GM23338 (cell line): Measurements from ENCODE around the gene FAM131B. TPM values are rescaled to one million over a fixed set of nuclear protein-coding genes. Genes with fewer than 3 reads are reported as not detected.

ENCODE experiments used
- ATAC-seq: fragments of 200-7000 bp; cut with Tn5 transposase; 3 replicates; pipeline ENCODE4 v1.9.1; 2020
- DNase-seq: peaks from one replicate; pipeline ENCODE4 v3.0.0-alpha.2; 2015; ENCODE audit warnings: low spot score
- H2AFZ ChIP-seq: fragments of 200-600 bp; sonication (generic); 2 replicates; pipeline ENCODE4 v1.8.0; 2016; ENCODE audit warnings: antibody characterized with exemption, mild to moderate bottlenecking, moderate library complexity
- H3F3A ChIP-seq: fragments of 200-600 bp; sonication (generic); replicated peaks from 2 replicates; pipeline ENCODE4 v1.8.0; 2017; ENCODE audit warnings: antibody characterized with exemption, mixed run types, low read depth
- H3K27ac ChIP-seq: fragments of 200-600 bp; sonication (generic); 2 replicates; pipeline ENCODE4 v1.6.1; 2016; ENCODE audit warnings: low read depth
- H3K27me3 ChIP-seq: fragments of 200-600 bp; sonication (generic); 2 replicates; pipeline ENCODE4 v1.8.0; 2016; ENCODE audit warnings: mild to moderate bottlenecking, mixed run types, moderate library complexity; ENCODE audit not compliant: insufficient read depth
- H3K36me3 ChIP-seq: fragments of 200-600 bp; sonication (generic); 2 replicates; pipeline ENCODE4 v1.8.0; 2016; ENCODE audit warnings: mild to moderate bottlenecking; ENCODE audit not compliant: insufficient read depth
- H3K4me1 ChIP-seq: fragments of 200-600 bp; sonication (generic); 2 replicates; pipeline ENCODE4 v1.8.0; 2016; ENCODE audit warnings: mild to moderate bottlenecking, moderate library complexity; ENCODE audit not compliant: insufficient read depth
- H3K4me2 ChIP-seq: fragments of 200-600 bp; sonication (generic); 2 replicates; pipeline ENCODE4 v1.7.1; 2017; ENCODE audit warnings: mixed run types
- H3K4me3 ChIP-seq: fragments of 200-600 bp; sonication (generic); 2 replicates; pipeline ENCODE4 v1.6.1; 2016; ENCODE audit warnings: mixed run types
- H3K79me2 ChIP-seq: fragments of 200-600 bp; sonication (generic); replicated peaks from 2 replicates; pipeline ENCODE4 v1.8.0; 2017; ENCODE audit warnings: mild to moderate bottlenecking; ENCODE audit not compliant: insufficient read depth
- H3K9me2 ChIP-seq: fragments of 200-600 bp; sonication (generic); 2 replicates; pipeline ENCODE4 v1.8.0; 2017; ENCODE audit not compliant: insufficient read depth
- H4K20me1 ChIP-seq: fragments of 200-600 bp; sonication (generic); replicated peaks from 2 replicates; pipeline ENCODE4 v1.8.0; 2017; ENCODE audit warnings: mild to moderate bottlenecking; ENCODE audit not compliant: insufficient read depth
- H3K27ac Mint-ChIP-seq: 2 replicates; pipeline ENCODE4 v1.8.0; 2020; ENCODE audit warnings: inconsistent platforms, mild to moderate bottlenecking, moderate library complexity, mixed read lengths
- H3K27me3 Mint-ChIP-seq: 3 replicates; pipeline ENCODE4 v1.8.0; 2022; ENCODE audit warnings: low read depth, mild to moderate bottlenecking, moderate library complexity, mixed read lengths, inconsistent platforms; ENCODE audit not compliant: insufficient read depth, poor library complexity
- H3K36me3 Mint-ChIP-seq: 3 replicates; pipeline ENCODE4 v1.8.0; 2021; ENCODE audit warnings: low read depth, mild to moderate bottlenecking, inconsistent platforms, moderate library complexity, mixed read lengths
- H3K4me1 Mint-ChIP-seq: 3 replicates; pipeline ENCODE4 v1.8.0; 2020; ENCODE audit warnings: mild to moderate bottlenecking, inconsistent platforms, mixed read lengths
- H3K4me3 Mint-ChIP-seq: 3 replicates; pipeline ENCODE4 v1.8.0; 2021; ENCODE audit warnings: moderate library complexity, mild to moderate bottlenecking, inconsistent platforms, mixed read lengths
- H3K9me3 Mint-ChIP-seq: 3 replicates; pipeline ENCODE4 v1.8.0; 2020; ENCODE audit warnings: moderate library complexity, mild to moderate bottlenecking, inconsistent platforms, mixed read lengths
- CTCF ChIP-seq, 2 experiments: fragments of 200-600 bp in 1 of 2; sonication (generic) in 1 of 2; conservative IDR thresholded peaks; 2 replicates each; pipeline versions ENCODE4 v1.5.1 to v1.6.1; 2016 to 2017; ENCODE audit warnings: antibody characterized with exemption in 2 of 2, low read depth in 2 of 2, mild to moderate bottlenecking in 2 of 2, moderate library complexity in 1 of 2
- ETS1 ChIP-seq: IDR thresholded peaks from 2 replicates; pipeline ENCODE4 v1.6.1; 2016; ENCODE audit warnings: antibody characterized with exemption
- NANOG ChIP-seq: IDR thresholded peaks from 2 replicates; pipeline ENCODE4 v1.6.1; 2016; ENCODE audit warnings: antibody characterized with exemption, borderline replicate concordance
- STAT1 ChIP-seq: IDR thresholded peaks from one replicate; pipeline ENCODE4 v1.6.1; 2016; ENCODE audit warnings: antibody characterized with exemption; ENCODE audit not compliant: unreplicated experiment
- ZNF114 ChIP-seq: fragments of 250-450 bp; sonication (Bioruptor Pico); IDR thresholded peaks from 2 replicates; pipeline ENCODE4 v1.5.0; 2020; ENCODE audit warnings: mild to moderate bottlenecking, moderate library complexity
- polyA plus RNA-seq: library from polyadenylated mRNA; unstranded; fragments of >200 nt; fragmentation: Nextera tagmentation; extraction: Ambion mirVana; gene quantifications from 2 replicates; pipeline ENCODE4 v1.2.1, GENCODE V29; 2016
- total RNA-seq: library from RNA; depleted of rRNA; stranded (reverse); fragments of >200 nt; shearing (Covaris generic); gene quantifications from 2 replicates; pipeline ENCODE4 v1.2.3, GENCODE V29; 2014
- TF ChIP-seq, protein P1 (sequence below): fragments of 250-450 bp; sonication (Bioruptor Pico); IDR thresholded peaks from 2 replicates; pipeline ENCODE4 v1.5.0; 2020; ENCODE audit warnings: mild to moderate bottlenecking, moderate library complexity

The FAM131B gene
- total and polyA plus RNA-seq, 2 experiments from 2014 or later, result 4.7 to 30.2 TPM

DNA sequence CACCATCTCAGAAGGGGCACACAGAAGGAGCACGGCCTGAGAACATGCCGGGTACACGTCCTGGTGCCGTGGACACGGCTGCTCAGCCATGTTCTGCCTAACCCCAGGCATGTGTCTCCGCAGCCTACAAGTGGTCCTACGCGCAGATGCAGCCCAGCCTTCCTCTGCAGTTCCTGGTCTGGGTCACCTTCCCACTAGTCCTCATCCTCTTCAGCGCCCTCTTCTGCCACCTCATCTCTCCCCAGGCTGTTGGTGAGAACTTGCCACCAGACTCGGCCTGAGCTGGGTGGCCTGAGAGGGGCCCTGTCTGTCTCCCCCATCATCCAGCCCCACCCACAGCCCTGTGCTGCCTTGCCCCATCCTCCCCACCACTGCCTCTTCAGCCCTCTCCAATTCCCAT lies 41.3 kb downstream of the FAM131B start (continued):
- TF ChIP-seq CTCF (conservative IDR thresholded peaks at IDR 0.05; ENCODE audit: low read depth in 2 of 2) (peak in 1 of 2 experiments; percentile 47; a peak in 2 of 4 replicates), NANOG (no peak)

DNA sequence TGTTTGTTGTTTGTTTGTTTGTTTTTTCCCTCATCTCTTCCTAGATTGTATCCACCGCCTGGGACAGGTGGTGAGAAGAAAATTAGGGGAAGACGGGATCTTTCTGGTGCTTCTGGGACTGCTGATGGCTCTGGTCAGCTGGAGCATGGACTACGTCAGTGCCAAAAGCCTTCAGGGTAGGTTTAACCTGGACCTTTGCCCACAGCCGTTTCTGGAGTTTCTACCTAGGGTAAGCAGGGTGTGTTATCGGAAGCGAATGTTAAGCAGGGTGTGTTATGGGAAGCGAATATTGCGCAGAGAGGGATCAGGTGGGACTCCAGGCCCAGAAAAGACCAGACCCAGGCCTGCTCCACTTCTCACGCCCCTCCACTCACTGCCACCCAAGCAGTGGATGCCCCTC lies 41.9 kb downstream of the FAM131B start:
- Mint-ChIP-seq H3K9me3 (no peaks in the 10 kb centered on the region; the same call in 2 of the 3 replicates), H3K27me3 (peaks cover 10% of the 10 kb centered on the region), H3K36me3 (no peaks in the 10 kb centered on the region; the same call in 2 of the 3 replicates), H3K4me3 (no peak overlapping the region), H3K4me1 (peaks cover 29% of the 10 kb centered on the region), H3K27ac (no peak overlapping the region)
- peaks cover 21% of the 10 kb centered on the region for H3K4me1 ChIP-seq
- no peak overlapping the region for H3K27ac ChIP-seq
- no peak for TF ChIP-seq ETS1
- TF ChIP-seq STAT1, result no peak
- TF ChIP-seq CTCF (conservative IDR thresholded peaks at IDR 0.05; ENCODE audit: low read depth in 2 of 2), result no peak
- no peak overlapping the region for H3K4me2 ChIP-seq
- H4K20me1 ChIP-seq, result no peaks in the 10 kb centered on the region
- no peaks in the 10 kb centered on the region for H3K9me2 ChIP-seq
- H2AFZ ChIP-seq, result no peak overlapping the region
- H3K4me3 ChIP-seq, result no peak overlapping the region
- H3F3A ChIP-seq, result no peaks in the 10 kb centered on the region
- no peaks in the 10 kb centered on the region for H3K27me3 ChIP-seq
- ATAC-seq, result no peak
- no peaks in the 10 kb centered on the region for H3K79me2 ChIP-seq
- no peak for DNase-seq
- H3K36me3 ChIP-seq, result no peaks in the 10 kb centered on the region

GRCh38 chr7:143318661-143319060 lies 43.9 kb downstream of the FAM131B start:
- no peaks in the 10 kb centered on the region; the same call in 2 of the 3 replicates for H3K9me3 Mint-ChIP-seq
- Histone ChIP-seq H3F3A (no peaks in the 10 kb centered on the region), H3K4me2 (no peak overlapping the region), H3K4me1 (peaks cover 2% of the 10 kb centered on the region; the same call in 1 of the 2 replicates), H3K4me3 (no peak overlapping the region), H3K27me3 (no peaks in the 10 kb centered on the region), H3K27ac (no peak overlapping the region), H4K20me1 (no peaks in the 10 kb centered on the region), H3K9me2 (no peaks in the 10 kb centered on the region), H3K36me3 (no peaks in the 10 kb centered on the region), H2AFZ (no peak overlapping the region; the same call in 1 of the 2 replicates), H3K79me2 (no peaks in the 10 kb centered on the region)
- DNase-seq (no peak), ATAC-seq (no peak)
- no peak overlapping the region for H3K27ac Mint-ChIP-seq
- peaks cover 10% of the 10 kb centered on the region for H3K4me1 Mint-ChIP-seq
- no peak overlapping the region for H3K4me3 Mint-ChIP-seq
- H3K27me3 Mint-ChIP-seq, result peaks cover 15% of the 10 kb centered on the region
- H3K36me3 Mint-ChIP-seq, result no peaks in the 10 kb centered on the region; the same call in 2 of the 3 replicates
- TF ChIP-seq ZNF114 (CRISPR knock-in tag), result no peak
- TF ChIP-seq, protein P1, sequence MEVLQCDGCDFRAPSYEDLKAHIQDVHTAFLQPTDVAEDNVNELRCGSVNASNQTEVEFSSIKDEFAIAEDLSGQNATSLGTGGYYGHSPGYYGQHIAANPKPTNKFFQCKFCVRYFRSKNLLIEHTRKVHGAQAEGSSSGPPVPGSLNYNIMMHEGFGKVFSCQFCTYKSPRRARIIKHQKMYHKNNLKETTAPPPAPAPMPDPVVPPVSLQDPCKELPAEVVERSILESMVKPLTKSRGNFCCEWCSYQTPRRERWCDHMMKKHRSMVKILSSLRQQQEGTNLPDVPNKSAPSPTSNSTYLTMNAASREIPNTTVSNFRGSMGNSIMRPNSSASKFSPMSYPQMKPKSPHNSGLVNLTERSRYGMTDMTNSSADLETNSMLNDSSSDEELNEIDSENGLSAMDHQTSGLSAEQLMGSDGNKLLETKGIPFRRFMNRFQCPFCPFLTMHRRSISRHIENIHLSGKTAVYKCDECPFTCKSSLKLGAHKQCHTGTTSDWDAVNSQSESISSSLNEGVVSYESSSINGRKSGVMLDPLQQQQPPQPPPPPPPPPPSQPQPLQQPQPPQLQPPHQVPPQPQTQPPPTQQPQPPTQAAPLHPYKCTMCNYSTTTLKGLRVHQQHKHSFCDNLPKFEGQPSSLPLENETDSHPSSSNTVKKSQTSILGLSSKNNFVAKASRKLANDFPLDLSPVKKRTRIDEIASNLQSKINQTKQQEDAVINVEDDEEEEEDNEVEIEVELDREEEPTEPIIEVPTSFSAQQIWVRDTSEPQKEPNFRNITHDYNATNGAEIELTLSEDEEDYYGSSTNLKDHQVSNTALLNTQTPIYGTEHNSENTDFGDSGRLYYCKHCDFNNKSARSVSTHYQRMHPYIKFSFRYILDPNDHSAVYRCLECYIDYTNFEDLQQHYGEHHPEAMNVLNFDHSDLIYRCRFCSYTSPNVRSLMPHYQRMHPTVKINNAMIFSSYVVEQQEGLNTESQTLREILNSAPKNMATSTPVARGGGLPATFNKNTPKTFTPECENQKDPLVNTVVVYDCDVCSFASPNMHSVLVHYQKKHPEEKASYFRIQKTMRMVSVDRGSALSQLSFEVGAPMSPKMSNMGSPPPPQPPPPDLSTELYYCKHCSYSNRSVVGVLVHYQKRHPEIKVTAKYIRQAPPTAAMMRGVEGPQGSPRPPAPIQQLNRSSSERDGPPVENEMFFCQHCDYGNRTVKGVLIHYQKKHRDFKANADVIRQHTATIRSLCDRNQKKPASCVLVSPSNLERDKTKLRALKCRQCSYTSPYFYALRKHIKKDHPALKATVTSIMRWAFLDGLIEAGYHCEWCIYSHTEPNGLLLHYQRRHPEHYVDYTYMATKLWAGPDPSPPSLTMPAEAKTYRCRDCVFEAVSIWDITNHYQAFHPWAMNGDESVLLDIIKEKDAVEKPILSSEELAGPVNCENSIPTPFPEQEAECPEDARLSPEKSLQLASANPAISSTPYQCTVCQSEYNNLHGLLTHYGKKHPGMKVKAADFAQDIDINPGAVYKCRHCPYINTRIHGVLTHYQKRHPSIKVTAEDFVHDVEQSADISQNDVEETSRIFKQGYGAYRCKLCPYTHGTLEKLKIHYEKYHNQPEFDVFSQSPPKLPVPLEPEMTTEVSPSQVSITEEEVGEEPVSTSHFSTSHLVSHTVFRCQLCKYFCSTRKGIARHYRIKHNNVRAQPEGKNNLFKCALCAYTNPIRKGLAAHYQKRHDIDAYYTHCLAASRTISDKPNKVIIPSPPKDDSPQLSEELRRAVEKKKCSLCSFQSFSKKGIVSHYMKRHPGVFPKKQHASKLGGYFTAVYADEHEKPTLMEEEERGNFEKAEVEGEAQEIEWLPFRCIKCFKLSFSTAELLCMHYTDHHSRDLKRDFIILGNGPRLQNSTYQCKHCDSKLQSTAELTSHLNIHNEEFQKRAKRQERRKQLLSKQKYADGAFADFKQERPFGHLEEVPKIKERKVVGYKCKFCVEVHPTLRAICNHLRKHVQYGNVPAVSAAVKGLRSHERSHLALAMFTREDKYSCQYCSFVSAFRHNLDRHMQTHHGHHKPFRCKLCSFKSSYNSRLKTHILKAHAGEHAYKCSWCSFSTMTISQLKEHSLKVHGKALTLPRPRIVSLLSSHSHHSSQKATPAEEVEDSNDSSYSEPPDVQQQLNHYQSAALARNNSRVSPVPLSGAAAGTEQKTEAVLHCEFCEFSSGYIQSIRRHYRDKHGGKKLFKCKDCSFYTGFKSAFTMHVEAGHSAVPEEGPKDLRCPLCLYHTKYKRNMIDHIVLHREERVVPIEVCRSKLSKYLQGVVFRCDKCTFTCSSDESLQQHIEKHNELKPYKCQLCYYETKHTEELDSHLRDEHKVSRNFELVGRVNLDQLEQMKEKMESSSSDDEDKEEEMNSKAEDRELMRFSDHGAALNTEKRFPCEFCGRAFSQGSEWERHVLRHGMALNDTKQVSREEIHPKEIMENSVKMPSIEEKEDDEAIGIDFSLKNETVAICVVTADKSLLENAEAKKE, result no peak
